Mesangial cell (primary cell): ENCODE measurements around the gene KRT5. TPM values are rescaled to one million over a fixed set of nuclear protein-coding genes. Genes with fewer than 3 reads are reported as not detected.

Experiments
- total RNA-seq: library from RNA; depleted of rRNA; stranded (reverse); fragments of >200 nt; gene quantifications from 2 replicates; pipeline ENCODE4 v1.2.3, GENCODE V29; 2015

Gene KRT5
- not detected in 2 replicates for total RNA-seq

GRCh38 chr12:52519826-52520662 lies at the start of gene KRT5:
TSS of gene KRT5 (minus strand) at chr12:52520394. CDS start at chr12:52520296, 98 bp downstream.

GRCh38 chr12:52552681-52553195 lies 32.5 kb upstream of the KRT5 start, which contains the start of gene KRT71:
TSS of gene KRT71 (minus strand) at chr12:52553145. CDS start at chr12:52553077, 68 bp downstream.

GRCh38 chr12:52493172-52493571 lies 27.0 kb downstream of the KRT5 start, which contains the start of gene KRT6A:
TSS of gene KRT6A (minus strand) at chr12:52493257. CDS start at chr12:52493188, 69 bp downstream.

GRCh38 chr12:52473768-52474167 lies 46.4 kb downstream of the KRT5 start, which contains the start of gene KRT6C:
TSS of gene KRT6C (minus strand) at chr12:52473805. CDS start at chr12:52473737, 68 bp downstream.

Other genes with a start within 250 kb of the KRT5 start
- gene KRT86, start 245.7 kb downstream of the KRT5 start, total RNA-seq, result 0.13 and 0.16 TPM in 2 replicates
- gene KRT81, start 228.9 kb downstream of the KRT5 start, total RNA-seq, result 1.0 TPM in 1 of 2 replicates, not detected in the other
- not detected in 2 replicates for gene KRT83, start 199.0 kb downstream of the KRT5 start, total RNA-seq
- not detected in 2 replicates for gene KRT85, start 152.9 kb downstream of the KRT5 start, total RNA-seq
- gene KRT84, start 134.7 kb downstream of the KRT5 start, total RNA-seq, result not detected in 2 replicates
- gene KRT82, start 114.1 kb downstream of the KRT5 start, total RNA-seq, result not detected in 2 replicates
- not detected in 2 replicates for gene KRT75, start 86.0 kb downstream of the KRT5 start, total RNA-seq
- gene KRT6B, start 68.2 kb downstream of the KRT5 start, total RNA-seq, result not detected in 2 replicates
- not detected in 2 replicates for gene KRT6C, start 46.6 kb downstream of the KRT5 start, total RNA-seq
- gene KRT6A, start 27.1 kb downstream of the KRT5 start, total RNA-seq, result not detected in 2 replicates
- gene KRT71, start 32.8 kb upstream of the KRT5 start, total RNA-seq, result not detected in 2 replicates
- gene KRT74, start 53.4 kb upstream of the KRT5 start, total RNA-seq, result not detected in 2 replicates
- not detected in 2 replicates for gene KRT72, start 81.1 kb upstream of the KRT5 start, total RNA-seq
- not detected in 2 replicates for gene KRT73, start 98.2 kb upstream of the KRT5 start, total RNA-seq
- gene KRT2, start 131.8 kb upstream of the KRT5 start, total RNA-seq, result not detected in 2 replicates
- not detected in 2 replicates for gene KRT1, start 160.0 kb upstream of the KRT5 start, total RNA-seq
- gene KRT77, start 183.1 kb upstream of the KRT5 start, total RNA-seq, result not detected in 2 replicates